Cardiac ventricle fibroblast (primary cell): ENCODE data around the gene CENATAC. TPM values are rescaled to one million over a fixed set of nuclear protein-coding genes. Genes with fewer than 3 reads are reported as not detected.

Source experiments
- total RNA-seq: library from RNA; depleted of rRNA; stranded (reverse); fragments of >200 nt; gene quantifications from 2 replicates; pipeline ENCODE4 v1.2.3, GENCODE V29; 2015

The CENATAC gene, protein sequence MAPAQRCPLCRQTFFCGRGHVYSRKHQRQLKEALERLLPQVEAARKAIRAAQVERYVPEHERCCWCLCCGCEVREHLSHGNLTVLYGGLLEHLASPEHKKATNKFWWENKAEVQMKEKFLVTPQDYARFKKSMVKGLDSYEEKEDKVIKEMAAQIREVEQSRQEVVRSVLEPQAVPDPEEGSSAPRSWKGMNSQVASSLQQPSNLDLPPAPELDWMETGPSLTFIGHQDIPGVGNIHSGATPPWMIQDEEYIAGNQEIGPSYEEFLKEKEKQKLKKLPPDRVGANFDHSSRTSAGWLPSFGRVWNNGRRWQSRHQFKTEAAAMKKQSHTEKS
- total RNA-seq, result 5.7 and 16.8 TPM in 2 replicates

GRCh38 chr11:118997627-118998387 lies at the start of gene CENATAC:
Gene CENATAC (plus strand): TSS chr11:118998138. CDS start chr11:118998198, 60 bp downstream.

DNA sequence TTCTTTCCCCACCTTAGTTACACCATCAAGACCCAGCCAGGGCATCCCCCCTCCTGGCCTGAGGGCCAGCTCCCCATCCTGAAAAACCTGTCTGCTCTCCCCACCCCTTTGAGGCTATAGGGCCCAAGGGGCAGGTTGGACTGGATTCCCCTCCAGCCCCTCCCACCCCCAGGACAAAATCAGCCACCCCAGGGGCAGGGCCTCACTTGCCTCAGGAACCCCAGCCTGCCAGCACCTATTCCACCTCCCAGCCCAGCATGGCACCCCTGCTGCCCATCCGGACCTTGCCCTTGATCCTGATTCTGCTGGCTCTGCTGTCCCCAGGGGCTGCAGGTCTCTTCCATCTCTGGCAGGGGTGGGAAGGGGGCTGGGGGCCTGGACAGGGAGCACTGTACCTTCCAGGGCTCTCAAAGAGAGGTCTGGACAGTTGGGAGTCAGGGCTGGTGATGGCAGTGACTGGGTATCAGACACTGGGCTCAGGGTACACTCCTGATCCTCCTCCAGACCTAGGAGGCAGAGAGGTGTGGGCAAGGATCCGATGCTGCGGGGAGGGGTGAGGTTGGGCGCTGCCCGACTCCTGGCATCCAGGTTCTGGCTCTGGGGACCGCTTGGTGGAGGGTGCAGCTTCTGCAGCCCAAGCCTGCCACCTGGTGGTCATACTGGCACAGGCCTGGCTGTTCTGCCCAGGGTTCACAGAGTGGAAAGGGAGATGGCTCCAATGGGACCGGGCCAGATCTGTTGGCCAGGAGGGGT lies 41.7 kb upstream of the CENATAC start, which contains the start of gene UPK2:
UPK2 (plus strand) TSS at position 205 of the 753 bp plus-strand sequence; CDS start at position 258, 53 bp downstream.

GRCh38 chr11:118971646-118972045 lies 26.3 kb upstream of the CENATAC start, which contains the start of gene FOXR1:
Gene FOXR1 (plus strand): TSS chr11:118971761. CDS start chr11:118971932, 171 bp downstream.

GRCh38 chr11:119018074-119018938 lies 20.4 kb downstream of the CENATAC start, which contains the start of the genes RPS25 and TRAPPC4:
Gene RPS25 (minus strand): TSS chr11:119018343. CDS start chr11:119018284, 59 bp downstream.
Gene TRAPPC4 (plus strand): TSS chr11:119018766. CDS start chr11:119018796, 30 bp downstream.

DNA sequence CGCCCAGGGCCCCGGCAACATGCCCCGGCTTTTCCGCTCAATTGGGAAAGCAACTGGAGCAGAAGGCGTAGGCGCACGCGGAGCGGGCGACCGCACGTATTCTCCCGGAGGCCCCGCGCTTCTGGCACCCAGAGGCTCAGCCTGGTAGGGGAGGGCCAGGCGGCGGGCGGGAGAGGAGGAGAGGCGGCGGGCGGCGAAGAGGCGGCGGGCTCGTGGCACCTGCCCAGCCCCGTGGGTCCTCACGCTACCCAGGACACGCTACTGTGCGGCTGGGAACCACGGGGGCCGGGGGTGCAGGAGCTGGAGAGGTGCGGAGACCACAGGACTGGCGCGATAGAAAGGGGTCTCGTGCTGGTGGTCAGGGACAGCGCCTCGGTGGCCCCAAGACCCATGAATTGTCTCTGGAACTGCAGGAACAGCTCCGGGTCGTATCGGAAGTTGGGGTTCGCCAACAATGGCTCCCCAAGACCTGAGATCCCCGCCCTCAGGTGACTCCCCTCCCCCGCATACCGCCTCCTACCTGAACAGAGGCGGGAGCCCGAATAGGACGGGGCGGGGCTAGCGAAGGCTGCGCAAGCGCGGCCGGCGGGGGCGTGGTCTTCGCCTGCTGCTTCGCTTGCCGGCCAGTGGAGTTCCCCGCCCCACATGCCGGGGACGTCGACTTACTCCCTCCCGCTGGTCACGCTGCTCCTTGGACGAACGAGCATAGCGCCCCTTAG lies 32.5 kb downstream of the CENATAC start, which contains the start of gene SLC37A4:
SLC37A4 (minus strand) TSS at position 549 of the 719 bp plus-strand sequence.

GRCh38 chr11:119057000-119057769 lies 59.2 kb downstream of the CENATAC start, which contains the start of gene HYOU1:
Gene HYOU1 (minus strand): TSS chr11:119057205. CDS start chr11:119056160, 1,045 bp downstream.

Other genes starting within 250 kb of the CENATAC start
- 71.2 and 82.4 TPM in 2 replicates for gene DDX6, start 207.0 kb upstream of the CENATAC start, total RNA-seq
- gene CXCR5, start 114.2 kb upstream of the CENATAC start, total RNA-seq, result not detected in 2 replicates
- 41.5 and 57.4 TPM in 2 replicates for gene BCL9L, start 72.2 kb upstream of the CENATAC start, total RNA-seq
- gene UPK2, start 41.8 kb upstream of the CENATAC start, total RNA-seq, result not detected in 2 replicates
- not detected in 2 replicates for gene FOXR1, start 26.4 kb upstream of the CENATAC start, total RNA-seq
- gene RPS25, start 20.2 kb downstream of the CENATAC start, total RNA-seq, result 2,131 and 3,333 TPM in 2 replicates
- gene TRAPPC4, start 20.6 kb downstream of the CENATAC start, total RNA-seq, result 76.9 and 85.3 TPM in 2 replicates
- gene SLC37A4, start 32.7 kb downstream of the CENATAC start, total RNA-seq, result 12.2 and 12.8 TPM in 2 replicates
- 79.2 and 89.9 TPM in 2 replicates for gene HYOU1, start 59.1 kb downstream of the CENATAC start, total RNA-seq
- gene VPS11, start 69.7 kb downstream of the CENATAC start, total RNA-seq, result 25.2 and 25.4 TPM in 2 replicates
- gene HMBS, start 86.7 kb downstream of the CENATAC start, total RNA-seq, result 9.6 and 13.2 TPM in 2 replicates
- 20.3 and 30.8 TPM in 2 replicates for gene DPAGT1, start 103.7 kb downstream of the CENATAC start, total RNA-seq
- gene C2CD2L, start 109.2 kb downstream of the CENATAC start, total RNA-seq, result 3.9 and 4.6 TPM in 2 replicates
- gene HINFP, start 123.4 kb downstream of the CENATAC start, total RNA-seq, result 8.8 and 9.4 TPM in 2 replicates
- 0.10 and 0.31 TPM in 2 replicates for gene ABCG4, start 150.9 kb downstream of the CENATAC start, total RNA-seq
- 17.7 and 20.2 TPM in 2 replicates for gene NLRX1, start 170.6 kb downstream of the CENATAC start, total RNA-seq
- not detected in 2 replicates for gene NHERF4, start 187.3 kb downstream of the CENATAC start, total RNA-seq
- gene CBL, start 208.2 kb downstream of the CENATAC start, total RNA-seq, result 6.3 and 7.1 TPM in 2 replicates